Measurements from ENCODE around the gene KLC1. TPM values are rescaled to one million over a fixed set of nuclear protein-coding genes. Genes with fewer than 3 reads are reported as not detected.
A peak's percentile ranks its signal among the peaks of the same experiment; 100 is the strongest.

The KLC1 gene
- total RNA-seq, 1 donor = 212 TPM

- peak overlapping the region; percentile 67 for H3K4me3 ChIP-seq (ENCODE audit: low read depth, low read length)
- peak; percentile 32 for DNase-seq (ENCODE audit: low read depth)
- TF ChIP-seq, protein P1, sequence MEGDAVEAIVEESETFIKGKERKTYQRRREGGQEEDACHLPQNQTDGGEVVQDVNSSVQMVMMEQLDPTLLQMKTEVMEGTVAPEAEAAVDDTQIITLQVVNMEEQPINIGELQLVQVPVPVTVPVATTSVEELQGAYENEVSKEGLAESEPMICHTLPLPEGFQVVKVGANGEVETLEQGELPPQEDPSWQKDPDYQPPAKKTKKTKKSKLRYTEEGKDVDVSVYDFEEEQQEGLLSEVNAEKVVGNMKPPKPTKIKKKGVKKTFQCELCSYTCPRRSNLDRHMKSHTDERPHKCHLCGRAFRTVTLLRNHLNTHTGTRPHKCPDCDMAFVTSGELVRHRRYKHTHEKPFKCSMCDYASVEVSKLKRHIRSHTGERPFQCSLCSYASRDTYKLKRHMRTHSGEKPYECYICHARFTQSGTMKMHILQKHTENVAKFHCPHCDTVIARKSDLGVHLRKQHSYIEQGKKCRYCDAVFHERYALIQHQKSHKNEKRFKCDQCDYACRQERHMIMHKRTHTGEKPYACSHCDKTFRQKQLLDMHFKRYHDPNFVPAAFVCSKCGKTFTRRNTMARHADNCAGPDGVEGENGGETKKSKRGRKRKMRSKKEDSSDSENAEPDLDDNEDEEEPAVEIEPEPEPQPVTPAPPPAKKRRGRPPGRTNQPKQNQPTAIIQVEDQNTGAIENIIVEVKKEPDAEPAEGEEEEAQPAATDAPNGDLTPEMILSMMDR (IDR thresholded peaks at IDR 0.05; ENCODE audit: insufficient read depth, low read length) = no peak
These were observed 1.5 kb downstream of the KLC1 start for GRCh38 chr14:103630364-103631108.

DNA sequence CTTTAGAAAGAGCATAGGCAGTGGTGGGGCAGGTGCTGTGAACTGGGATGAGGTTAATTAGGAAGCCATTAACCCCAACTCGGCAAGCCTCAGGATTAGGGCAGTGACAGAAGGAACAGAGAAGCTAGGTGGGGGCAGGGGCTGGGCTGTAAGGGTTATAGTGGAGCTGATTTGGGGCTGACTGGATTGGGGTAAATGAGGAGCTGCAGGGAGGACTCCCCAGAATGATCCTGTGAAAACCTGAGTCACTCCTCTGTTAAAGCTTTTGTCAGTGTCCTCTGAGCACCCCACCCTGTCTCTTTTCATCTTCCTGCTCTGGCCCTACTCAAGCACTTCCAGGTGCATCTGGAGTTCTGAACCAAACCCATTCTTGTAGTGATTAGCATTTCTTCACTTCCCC lies 4.4 kb downstream of the KLC1 start:
- DNase-seq (ENCODE audit: low read depth) = no peak
- TF ChIP-seq, protein P1 (IDR thresholded peaks at IDR 0.05; ENCODE audit: insufficient read depth, low read length) = no peak
- H3K4me3 ChIP-seq (ENCODE audit: low read depth, low read length) = no peak overlapping the region

- TF ChIP-seq, protein P1 (IDR thresholded peaks at IDR 0.05; ENCODE audit: insufficient read depth, low read length) = no peak
- no peak for DNase-seq (ENCODE audit: low read depth)
These were observed 5.1 kb downstream of the KLC1 start for GRCh38 chr14:103634156-103634555.

DNA sequence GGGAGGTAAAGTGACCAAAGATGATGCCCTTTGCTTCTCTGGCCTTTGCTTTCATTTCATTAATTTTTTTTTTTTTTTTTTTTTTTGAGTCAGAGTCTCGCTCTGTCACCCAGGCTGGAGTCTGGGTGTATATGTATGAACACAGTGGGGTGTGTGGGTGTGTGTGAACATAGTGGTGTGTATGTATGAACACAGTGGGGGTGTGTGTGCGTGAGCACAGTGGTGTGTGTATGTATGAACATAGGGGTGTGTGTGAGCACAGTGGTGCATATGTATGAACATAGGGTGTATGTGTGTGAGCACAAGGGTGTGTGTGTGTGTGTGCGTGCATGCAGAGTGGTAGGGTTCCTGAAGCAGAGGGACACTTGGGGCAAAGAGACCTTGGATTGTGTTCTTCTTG lies 9.6 kb downstream of the KLC1 start:
- DNase-seq (ENCODE audit: low read depth) = no peak
- H3K4me3 ChIP-seq (ENCODE audit: low read depth, low read length) = no peak overlapping the region
- TF ChIP-seq, protein P1 (IDR thresholded peaks at IDR 0.05; ENCODE audit: insufficient read depth, low read length) = no peak

More at GRCh38 chr14:103634156-103634555, 5.1 kb downstream of the KLC1 start:
- H3K4me3 ChIP-seq (ENCODE audit: low read depth, low read length) = no peak overlapping the region

- TF ChIP-seq, protein P1 (IDR thresholded peaks at IDR 0.05; ENCODE audit: insufficient read depth, low read length) = no peak
- peak; percentile 54 for DNase-seq (ENCODE audit: low read depth)
- H3K4me3 ChIP-seq (ENCODE audit: low read depth, low read length) = no peak overlapping the region
These were observed 12.2 kb downstream of the KLC1 start for GRCh38 chr14:103641161-103641560.

DNA sequence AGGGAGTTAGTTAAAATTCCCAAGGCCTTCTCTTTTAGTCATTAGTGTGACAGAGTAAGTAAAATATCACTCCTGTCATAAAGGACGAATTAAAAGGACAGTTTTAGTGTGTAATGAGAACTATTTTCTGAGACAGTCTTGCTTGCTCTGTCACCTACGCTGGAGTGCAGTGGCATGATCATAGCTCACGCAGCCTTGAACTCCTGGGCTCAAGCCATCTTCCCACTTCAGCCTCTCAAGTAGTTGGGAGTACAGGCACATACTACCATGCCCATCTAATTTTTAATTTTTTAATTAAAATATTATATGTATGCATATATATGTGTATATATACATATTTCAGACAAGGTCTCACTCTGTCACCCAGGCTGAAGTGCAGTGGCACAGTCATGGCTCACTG lies 17.2 kb downstream of the KLC1 start:
- no peak for DNase-seq (ENCODE audit: low read depth)
- no peak overlapping the region for H3K4me3 ChIP-seq (ENCODE audit: low read depth, low read length)
- TF ChIP-seq, protein P1 (IDR thresholded peaks at IDR 0.05; ENCODE audit: insufficient read depth, low read length) = no peak

DNA sequence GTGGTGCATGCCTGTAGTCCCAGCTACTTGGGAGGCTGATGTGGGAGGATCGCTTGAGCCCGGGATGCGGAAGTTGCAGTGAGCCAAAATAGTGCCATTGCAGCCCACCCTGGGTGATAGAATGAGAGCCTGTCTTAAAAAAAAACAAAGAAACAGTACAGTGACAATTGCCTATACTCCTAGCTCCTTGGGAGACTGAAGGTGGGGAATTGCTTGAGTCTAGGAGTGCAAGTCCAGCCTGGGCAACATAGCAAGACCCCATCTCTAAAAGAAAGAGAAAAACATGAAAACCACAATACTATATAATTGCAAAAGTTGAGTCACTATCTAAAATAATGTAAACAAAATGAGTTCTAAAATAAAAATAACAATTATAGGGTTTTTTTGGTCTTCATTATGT lies 20.0 kb downstream of the KLC1 start:
- TF ChIP-seq, protein P1 (IDR thresholded peaks at IDR 0.05; ENCODE audit: insufficient read depth, low read length) = no peak

More for the DNA sequence above, 20.0 kb downstream of the KLC1 start:
- DNase-seq (ENCODE audit: low read depth) = no peak
- H3K4me3 ChIP-seq (ENCODE audit: low read depth, low read length) = no peak overlapping the region
